ENCODE measurements around the gene IFIT3. TPM values are rescaled to one million over a fixed set of nuclear protein-coding genes. Genes with fewer than 3 reads are reported as not detected.

Gene IFIT3
- total RNA-seq, 1 donor from 2014 or later = 5.3 TPM

GRCh38 chr10:89382757-89383156 is 55.0 kb downstream of the IFIT3 start:
- no peak for DNase-seq (ENCODE audit: low read depth)
- TF ChIP-seq CTCF (conservative IDR thresholded peaks at IDR 0.05; ENCODE audit: low read depth, low read length) = no peak
- no peak overlapping the region for H3K4me3 ChIP-seq (ENCODE audit: low read depth, low read length)

DNA sequence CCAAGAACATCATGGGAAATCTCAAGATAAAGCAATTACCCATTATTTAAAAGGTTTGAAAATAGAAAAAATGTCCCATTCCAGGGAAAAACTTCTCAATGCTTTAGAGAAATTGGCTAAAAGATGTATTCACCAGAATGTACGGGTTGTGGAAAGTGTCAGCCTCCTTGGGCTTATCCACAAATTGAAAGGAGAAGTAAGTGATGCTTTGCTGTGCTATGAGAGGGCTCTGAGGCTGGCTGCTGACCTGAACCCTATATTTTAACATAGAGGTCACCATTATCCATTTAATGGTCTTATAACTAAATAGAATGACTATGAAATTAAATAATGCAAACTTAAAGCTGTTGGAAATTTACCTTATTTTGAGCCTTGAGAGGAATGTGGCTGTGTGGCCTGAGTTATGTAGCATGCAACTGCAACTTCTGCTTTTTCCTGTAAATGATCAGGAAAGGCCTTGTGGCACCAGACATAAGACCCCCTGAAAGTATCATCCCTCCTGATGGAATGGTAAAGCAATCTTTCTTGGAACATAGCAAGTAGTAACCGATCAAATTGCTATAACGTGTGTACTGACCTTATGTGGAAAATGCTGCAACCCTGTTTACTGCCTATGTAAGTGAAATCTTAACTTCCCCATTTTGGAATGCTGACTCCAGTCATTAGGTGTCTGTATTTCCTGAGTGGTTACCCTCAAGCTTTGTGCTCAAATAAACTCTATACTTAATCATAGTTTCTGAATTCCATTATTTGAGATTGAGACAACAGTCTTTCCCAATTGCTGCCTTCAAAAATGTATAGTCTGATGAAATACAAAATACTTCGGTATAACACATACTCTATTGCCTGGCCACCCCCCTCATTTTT is 56.9 kb downstream of the IFIT3 start:
- no peak for DNase-seq (ENCODE audit: low read depth)
- no peak for TF ChIP-seq CTCF (conservative IDR thresholded peaks at IDR 0.05; ENCODE audit: low read depth, low read length)
- no peak overlapping the region for H3K4me3 ChIP-seq (ENCODE audit: low read depth, low read length)

DNA sequence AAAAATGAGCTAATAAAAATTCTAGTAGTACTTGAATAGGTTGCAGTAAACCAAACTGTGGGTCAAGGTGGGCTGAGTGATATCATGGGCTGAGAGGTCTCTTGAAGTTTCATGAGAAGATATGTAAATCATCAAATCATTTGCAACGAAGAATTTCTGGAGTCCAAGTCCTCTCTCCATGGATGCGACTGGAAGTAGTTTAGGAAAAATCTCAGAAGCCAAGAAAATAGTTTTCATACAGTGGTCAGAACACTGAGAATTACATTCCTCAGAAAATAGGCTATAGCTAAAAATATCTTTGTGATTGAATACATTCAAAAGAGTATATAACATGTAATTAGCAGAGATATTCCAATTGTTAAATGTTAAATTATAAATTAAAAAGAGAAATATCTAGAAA is 61.0 kb downstream of the IFIT3 start:
- TF ChIP-seq CTCF (conservative IDR thresholded peaks at IDR 0.05; ENCODE audit: low read depth, low read length) = no peak
- H3K4me3 ChIP-seq (ENCODE audit: low read depth, low read length) = no peak overlapping the region
- DNase-seq (ENCODE audit: low read depth) = no peak

DNA sequence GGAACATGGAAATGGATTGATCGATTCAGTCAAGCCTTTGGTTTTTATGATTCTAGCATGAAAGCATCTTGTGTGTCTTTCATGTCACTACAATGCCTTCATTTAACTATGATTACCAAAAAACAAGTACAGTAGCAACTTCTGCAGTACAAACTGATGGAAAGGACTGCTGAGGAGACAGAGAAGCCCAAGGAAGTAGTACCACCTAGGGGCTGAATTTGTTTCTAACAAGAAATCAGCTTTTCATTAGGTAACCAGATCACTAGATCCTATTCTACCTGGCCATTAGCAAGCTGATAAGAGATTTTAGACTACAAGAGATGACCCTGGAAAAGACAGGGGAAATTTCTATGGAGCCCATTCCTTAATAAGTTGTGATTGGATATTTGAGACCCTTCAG is 61.5 kb downstream of the IFIT3 start:
- TF ChIP-seq CTCF (conservative IDR thresholded peaks at IDR 0.05; ENCODE audit: low read depth, low read length) = peak; percentile 55
- no peak for DNase-seq (ENCODE audit: low read depth)
- H3K4me3 ChIP-seq (ENCODE audit: low read depth, low read length) = no peak overlapping the region

Other genes starting within 250 kb of the IFIT3 start
- 1.1 TPM in 1 of 2 replicates, not detected in the other for gene CH25H, start 120.7 kb upstream of the IFIT3 start, total RNA-seq
- gene LIPA, start 76.2 kb upstream of the IFIT3 start, total RNA-seq = 16.5 and 40.8 TPM in 2 replicates
- gene IFIT2, start 26.0 kb upstream of the IFIT3 start, total RNA-seq = 1.7 and 2.2 TPM in 2 replicates
- 0.36 TPM in 1 of 2 replicates, not detected in the other for gene IFIT1B, start 50.1 kb downstream of the IFIT3 start, total RNA-seq
- gene IFIT1, start 64.6 kb downstream of the IFIT3 start, total RNA-seq = 2.0 and 3.4 TPM in 2 replicates
- 9.6 and 11.6 TPM in 2 replicates for gene IFIT5, start 86.6 kb downstream of the IFIT3 start, total RNA-seq
- 1.2 and 3.7 TPM in 2 replicates for gene SLC16A12, start 207.6 kb downstream of the IFIT3 start, total RNA-seq

All from epithelial cell of proximal tubule (primary cell).